Activated CD8-positive, alpha-beta memory T cell treated with anti-CD3 and anti-CD28 coated beads, Interleukin-2, amount 50 U/mL, for 4 hours (primary cell): ENCODE data around the gene GTPBP6.

Source experiments
- DNase-seq: peaks from one replicate; pipeline ENCODE4 v3.0.0-alpha.2; 2020

GTPBP6 gene, protein sequence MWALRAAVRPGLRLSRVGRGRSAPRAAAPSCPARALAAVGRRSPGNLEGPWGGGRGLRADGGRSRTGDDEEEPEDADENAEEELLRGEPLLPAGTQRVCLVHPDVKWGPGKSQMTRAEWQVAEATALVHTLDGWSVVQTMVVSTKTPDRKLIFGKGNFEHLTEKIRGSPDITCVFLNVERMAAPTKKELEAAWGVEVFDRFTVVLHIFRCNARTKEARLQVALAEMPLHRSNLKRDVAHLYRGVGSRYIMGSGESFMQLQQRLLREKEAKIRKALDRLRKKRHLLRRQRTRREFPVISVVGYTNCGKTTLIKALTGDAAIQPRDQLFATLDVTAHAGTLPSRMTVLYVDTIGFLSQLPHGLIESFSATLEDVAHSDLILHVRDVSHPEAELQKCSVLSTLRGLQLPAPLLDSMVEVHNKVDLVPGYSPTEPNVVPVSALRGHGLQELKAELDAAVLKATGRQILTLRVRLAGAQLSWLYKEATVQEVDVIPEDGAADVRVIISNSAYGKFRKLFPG

DNA sequence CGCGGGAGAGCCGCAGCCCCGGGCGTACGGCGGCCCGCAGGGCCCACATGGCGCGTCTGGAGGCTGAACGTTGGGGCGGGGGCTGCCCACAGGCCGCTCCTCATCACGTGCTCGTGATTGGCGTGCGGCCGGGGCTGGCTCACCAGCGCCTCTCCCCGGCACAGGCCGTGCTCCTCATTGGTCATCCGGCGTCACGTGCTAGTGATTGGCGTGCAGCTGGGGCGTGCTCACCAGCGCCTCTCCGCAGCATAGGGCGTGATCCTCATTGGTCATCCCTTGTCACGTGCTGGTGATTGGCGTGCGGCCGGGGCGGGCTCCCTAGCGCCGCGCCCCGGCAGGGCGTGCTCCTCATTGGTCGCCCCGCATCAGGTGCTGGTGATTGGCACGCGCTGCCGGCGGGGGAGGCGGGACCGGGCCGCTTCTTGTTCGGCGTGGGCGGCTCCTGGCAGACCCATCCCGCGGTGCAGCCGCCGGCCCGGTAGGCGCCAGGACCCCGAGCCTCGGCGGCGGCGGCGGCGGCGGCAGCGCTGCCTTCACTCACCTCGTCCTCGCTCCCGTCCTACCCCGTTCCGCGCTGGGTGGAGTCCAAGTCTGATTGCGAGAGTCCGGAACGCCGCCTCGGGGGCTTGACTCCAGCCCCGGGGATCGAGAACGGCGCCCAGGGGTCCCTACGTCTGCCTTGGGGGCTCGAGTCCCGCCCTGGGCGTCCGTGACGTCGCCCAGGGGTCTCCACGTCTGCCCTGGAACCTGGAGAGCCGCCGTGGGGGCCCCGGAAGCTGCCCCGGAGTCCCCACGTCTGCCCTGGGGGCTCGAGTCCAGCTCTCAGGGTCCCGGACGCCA lies at the start of gene GTPBP6:
TSS of gene GTPBP6 (minus strand) at position 58 of the 840 bp plus-strand sequence. CDS start at position 49, 9 bp downstream.
- DNase-seq = peak; percentile 98

DNA sequence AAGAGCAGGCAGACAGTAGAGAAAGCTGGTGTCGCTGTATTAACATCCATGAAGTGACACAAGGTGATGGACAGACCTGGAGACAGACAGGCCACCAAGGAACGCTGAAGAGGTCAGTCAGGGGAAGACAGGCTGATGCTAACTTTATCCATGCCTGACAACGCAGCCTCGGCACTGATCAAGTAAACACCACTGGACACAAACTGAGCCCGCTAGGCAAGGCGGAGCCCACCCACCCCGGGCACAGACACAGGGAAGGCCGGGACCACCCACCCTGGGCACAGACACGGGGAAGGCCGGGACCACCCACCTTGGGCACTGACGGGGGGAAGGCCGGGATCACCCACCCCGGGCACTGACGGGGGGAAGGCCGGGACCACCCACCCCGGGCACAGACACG lies 49.3 kb upstream of the GTPBP6 start:
- no peak for DNase-seq

DNA sequence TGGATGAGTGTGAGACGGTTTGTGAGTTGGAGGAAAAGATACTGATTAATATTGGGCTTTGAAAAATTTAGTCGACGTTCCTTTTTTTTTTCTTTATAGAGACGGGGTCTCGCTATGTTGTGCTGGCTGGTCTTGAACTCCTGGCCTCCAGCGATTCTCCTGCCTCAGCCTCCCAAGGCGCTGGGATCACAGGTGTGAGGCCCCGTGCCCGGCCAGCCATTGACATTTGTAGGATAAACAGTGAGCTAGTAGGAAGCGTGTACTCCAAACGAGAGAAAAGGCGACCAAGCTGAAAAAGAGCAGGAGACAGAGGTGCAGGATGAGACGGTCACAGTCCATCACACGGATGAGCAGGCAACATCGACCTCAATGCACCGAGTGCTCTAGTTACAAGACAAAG lies 48.8 kb upstream of the GTPBP6 start:
- no peak for DNase-seq

DNA sequence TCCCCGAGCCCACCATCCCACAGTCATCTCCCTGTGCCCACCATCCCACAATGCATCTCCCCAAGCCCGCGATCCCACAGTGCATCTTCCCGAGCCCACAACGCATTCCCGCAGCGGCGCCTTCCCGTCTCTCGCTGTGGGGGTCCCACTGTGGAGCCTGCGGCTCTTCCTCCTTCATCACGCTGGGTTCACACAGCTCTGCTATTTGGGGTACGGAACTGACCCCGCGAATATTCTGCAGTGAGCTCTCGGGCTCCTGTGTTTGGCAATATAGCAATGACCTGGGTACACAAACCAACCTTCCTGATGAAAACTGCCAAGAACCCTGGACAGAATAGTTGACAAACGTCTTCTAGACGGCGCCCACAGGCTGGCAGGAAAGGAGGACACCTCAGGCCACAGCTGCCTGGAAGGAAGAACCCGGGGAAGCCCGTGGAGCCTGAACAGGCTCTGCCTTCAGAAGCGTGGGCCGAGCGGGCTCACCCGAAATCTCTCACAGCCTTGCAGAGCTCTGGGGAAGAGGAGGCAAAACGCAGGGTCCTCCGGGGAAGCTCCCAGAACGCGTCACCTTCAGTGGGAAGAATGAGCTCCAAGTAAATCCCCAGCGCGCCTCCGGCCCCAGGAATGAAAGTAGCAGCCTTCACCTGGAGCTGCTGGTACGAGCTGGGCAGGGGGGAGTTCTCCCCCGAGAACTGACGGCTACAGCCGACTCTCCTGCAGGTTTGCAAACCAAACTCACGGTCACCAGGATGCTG lies 45.2 kb upstream of the GTPBP6 start:
- DNase-seq = no peak

DNA sequence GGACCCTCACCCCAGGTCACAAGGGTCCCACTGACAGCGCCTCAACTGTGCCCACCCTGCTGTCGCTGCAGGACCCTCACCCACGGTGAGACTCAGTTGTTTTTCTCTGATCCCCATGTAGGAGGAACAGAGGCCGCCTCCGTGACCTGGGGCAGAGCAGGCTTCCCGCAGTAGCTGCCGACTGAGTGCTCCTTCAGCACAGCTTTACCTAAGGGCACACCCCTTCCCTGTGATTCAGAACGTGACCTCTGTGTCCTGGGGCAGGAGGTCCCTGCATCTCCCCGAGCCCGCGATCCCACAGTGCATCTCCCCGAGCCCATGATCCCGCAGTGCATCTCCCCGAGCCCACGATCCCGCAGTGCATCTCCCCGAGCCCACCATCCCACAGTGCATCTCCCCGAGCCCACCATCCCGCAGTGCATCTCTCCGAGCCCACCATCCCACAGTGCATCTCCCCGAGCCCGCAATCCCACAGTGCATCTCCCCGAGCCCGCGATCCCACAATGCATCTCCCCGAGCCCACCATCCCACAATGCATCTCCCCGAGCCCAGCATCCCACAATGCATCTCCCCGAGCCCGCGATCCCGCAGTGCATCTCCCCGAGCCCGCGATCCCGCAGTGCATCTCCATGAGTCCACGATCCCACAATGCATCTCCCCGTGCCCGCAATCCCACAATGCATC lies 44.5 kb upstream of the GTPBP6 start:
- DNase-seq = no peak

DNA sequence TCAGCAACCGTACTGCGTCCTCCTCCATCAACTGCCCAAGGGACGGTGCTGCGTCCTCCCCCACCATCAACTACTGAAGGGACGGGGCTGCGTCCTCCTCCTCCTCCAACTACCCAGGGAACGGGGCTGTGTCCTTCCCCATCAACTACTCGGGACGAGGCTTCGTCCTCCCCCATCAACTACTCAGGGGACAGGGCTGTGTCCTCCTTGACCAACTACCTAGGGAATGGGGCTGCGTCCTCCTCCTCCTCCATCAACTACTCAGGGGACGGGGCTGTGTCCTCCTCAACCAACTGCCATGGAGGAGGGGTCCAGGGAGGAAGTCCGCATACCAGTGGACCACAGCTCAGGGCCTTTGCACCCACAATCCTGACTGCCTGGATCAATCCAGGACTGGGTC lies 43.8 kb upstream of the GTPBP6 start:
- DNase-seq = no peak

DNA sequence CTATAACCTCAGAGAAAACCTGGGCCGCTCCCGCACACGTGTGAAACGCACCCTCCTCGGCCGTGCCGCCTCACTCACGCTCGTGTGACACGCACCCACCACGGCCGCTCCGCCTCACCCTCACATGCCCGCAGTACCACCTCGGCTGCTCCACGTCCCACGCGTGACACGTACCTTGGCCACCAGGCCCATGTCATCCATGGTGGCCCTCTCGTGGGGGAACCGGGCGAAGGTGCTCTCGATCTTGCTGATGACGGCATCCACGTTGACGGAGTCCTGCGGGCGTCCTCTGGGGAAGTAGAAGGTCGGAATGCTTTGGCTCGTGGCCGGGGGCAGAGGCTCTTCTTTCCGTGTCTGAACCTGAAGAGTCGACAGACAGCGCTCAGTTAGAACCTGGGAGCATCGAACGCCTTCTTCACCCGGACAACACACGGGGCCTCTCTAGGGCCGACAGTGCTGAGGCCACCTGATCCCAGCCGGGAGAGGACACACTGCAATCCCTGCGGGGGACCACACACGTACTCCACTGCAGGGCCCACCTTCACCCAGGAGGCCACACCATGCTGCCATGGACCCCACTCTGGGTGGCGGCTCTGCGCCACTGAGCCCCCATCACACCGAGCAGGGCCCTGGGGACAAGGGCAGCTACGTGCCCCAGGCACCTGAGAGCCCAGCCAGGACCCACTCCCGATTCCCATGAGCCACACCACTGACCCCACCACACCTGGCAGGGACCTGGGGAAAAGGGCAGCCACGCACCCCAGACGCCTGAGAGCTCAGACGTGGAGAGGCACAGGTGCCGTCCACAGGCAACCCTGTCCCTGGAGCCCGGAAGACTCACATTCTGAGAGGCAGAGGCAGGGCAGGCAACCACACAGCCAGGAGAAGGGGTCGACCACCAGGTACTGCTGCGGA lies 42.9 kb upstream of the GTPBP6 start:
- DNase-seq = no peak

DNA sequence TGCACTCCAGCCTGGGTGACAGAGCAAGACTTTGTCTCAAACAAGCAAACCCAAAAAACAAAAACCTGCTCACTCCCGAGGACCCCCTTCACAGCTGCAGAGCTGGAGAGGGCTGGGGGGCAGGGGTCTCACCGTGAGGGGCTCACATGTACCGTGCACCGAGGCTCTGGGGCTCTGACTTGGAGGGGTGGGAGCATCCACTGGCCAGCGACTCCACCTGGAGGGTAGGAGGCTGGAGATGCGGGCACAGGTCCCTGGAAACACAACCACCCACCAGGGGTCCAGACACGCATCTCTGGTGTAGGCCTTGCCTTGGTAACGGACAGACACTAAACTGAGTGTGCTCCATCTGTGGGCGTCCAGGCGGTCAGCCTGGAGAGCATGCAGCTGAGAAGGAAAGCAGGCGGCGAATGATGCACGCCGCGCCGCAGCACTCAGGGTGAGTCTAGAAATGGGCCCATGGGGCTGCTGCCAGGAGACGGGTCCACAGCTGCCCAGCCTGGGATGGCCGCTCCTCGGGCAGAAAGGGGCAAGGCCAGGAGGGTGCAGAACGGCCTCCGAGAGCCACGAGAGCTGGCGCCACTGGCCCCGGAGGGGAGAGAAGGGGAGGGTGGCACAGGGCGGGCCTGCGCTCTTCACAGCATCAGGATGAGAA lies 42.0 kb upstream of the GTPBP6 start:
- DNase-seq = no peak

DNA sequence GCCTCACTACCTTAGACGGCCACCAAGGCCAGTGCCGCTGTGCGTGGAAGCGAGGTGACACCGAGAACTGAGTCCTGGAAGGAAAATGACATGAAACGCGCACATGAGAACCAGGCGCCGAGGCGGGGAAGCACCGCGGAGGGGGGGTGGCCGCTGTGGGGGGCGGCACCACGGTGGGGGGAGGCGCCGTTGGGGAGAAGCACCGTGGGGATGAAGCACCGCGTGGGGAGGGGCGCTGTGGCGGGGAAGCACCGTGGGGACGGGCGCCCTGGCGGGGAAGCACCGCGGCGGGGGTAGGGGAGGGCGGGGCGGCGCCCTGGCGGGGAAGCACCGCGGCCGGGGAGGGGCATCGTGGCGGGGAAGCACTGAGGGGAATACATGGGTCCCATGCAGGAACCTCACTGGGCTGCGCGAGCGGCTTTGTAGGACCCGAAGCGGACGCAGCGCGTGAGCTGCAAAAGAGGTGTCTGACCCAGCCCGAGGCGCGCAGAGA lies 40.1 kb upstream of the GTPBP6 start:
- DNase-seq = no peak

DNA sequence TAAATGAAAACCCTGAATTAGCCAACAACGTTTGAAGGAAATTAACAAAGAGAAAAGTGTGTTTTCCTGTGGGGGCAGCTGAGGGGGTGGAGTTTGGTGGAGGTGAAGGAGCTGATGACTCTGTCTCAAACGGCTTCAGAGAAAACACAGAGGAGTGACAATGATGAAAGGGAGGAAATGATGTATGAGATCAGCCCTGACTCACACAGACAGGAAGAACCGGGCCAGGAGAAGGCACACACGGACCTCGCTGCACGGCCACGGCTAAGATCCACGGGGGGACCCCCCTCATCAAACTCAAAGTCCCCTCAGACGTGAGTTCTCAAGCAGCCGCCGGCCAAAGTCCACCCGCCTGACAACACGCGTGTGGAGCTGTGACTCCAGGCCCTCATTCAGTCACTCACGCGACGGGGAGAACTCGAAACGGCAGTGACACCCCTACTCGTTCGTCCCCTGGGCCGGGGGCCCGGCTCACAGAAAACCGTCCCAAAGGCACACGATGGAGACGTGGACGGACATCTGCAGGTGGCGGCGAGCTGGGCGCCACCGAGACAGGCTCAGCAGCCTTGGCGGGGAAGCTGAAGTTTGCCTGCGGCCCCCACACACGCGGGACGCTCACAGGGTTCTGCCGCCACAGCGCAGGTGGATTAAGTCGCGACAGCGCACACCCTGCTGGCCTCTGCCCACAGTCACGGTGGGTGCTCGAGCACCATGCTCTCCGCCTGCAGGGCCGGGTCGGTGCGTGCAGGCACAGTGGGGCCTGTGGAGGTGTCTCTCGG lies 39.3 kb upstream of the GTPBP6 start:
- peak; percentile 47 for DNase-seq

DNA sequence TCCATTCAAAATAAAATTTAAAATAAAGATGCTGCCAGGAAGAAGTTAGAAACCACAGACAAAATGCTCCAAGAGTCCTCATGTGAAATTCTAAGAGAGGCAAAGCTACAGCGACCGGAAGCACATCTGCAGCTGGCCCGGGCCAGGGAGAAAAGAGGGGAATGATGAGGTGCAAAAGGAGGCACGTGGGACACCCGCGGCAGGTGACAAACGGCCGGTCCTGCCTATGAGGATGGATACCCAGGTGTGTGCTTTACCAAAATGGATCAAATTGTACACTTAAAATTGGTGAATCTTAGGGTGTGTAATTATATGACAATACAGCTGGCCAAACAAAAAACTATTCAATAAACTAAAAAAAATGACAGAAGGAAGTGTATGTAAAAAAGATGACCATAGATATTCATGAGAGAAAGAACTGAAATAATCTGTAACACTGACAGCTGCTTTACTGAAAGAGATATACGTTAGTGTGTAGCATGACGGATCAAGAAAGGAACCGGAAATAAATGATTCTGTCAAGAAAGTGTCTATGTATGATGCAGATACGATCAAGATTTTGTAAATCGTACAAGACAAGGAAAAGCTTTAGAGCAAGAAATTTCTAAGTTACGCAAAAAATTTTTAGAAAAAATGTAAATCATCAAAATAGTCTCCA lies 38.6 kb upstream of the GTPBP6 start:
- no peak for DNase-seq

DNA sequence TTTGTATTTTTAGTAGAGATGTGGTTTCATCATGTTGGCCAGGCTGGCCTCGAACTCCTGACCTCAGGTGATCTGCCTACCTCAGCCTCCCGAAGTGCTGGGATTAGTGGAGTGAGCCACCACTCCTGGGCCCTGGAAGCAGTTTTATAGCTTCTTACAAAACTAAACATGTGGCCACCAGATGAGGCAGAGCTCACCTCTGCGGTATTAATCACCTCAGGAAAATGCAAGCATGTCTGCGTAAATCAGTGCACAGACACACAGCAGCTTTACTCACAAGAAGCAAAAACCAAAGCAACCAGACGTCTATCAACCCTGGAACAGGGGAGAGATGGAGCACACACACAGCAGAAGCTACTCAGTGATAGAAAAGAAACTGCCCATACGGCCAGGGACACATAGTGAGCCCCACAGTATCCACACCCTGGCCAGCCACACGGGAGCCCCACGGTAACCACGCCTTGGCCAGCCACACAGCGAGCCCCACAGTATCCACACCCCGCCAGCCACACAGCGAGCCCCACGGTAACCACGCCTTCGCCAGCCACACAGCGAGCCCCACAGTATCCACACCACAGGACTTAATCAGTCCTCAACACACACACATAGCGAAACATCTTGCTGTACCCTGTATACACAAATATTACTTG lies 37.9 kb upstream of the GTPBP6 start:
- DNase-seq = no peak

DNA sequence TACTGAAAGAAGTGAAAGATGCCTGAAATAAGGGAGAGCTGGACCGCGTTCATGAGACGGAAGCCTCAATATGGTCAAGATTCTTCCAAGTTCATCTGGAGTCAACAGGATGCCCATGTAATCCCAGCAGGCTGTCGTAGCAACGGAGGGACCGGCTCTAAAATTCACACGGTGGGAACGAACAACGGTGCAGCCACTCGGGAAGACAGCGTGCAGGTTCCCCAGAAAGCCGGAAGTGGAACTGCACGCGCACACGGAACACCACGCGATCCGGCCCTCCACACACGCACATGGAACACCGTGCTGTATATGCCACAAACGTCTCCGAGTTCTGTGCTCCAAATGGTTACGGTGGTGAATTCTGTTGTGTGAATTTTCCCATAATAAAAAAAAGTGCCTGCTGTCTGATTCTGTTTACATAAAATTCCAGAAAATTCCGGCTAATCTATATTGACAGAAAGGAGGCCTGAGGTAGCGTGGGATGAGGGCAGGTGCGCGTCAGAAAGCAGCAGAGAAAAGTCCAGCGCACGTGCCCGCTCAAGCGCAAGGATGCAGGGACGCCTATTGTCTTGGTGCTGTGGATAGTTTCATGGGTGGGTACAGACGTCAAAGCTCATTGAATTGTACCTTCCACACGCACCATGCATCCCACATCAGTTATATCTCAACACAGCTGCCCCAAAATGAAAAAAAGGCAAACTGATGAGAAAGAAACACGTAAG lies 36.9 kb upstream of the GTPBP6 start:
- DNase-seq = no peak

DNA sequence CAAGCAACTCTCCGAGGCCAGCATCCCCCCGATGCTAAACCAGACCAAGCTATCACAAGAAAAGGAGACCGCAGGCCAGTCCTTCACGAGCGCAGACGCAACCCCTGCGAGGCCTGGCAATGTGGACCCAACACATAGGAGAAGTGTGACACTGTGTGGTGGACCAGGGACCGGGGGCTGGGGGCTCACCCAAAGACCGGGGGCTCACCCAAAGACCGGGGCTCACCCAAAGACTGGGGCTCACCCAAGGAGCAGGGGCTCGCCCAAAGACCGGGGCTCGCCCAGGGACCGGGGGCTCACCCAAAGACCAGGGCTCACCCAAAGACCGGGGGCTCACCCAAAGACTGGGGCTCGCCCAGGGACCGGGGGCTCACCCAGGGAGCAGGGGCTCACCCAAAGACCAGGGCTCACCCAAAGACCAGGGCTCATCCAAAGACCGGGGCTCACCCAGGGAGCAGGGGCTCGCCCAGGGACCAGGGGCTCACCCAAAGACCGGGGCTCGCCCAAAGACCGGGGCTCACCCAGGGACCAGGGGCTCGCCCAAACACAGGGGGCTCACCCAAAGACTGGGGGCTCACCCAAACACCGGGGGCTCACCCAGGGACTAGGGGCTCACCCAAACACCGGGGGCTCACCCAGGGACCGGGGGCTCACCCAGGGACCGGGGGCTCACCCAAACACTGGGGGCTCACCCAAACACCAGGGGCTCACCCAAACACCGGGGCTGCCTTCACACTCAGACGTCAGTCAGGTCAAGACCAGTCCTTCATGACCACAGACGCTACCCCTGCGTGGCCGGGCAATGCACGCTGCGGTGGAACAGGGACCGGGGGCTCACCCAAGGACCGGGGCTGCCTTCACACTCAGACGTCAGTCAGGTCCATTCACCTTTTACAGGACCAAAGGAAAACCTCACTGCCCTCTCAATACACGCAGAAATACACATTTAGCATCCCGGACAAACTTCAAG lies 35.3 kb upstream of the GTPBP6 start:
- DNase-seq = no peak

DNA sequence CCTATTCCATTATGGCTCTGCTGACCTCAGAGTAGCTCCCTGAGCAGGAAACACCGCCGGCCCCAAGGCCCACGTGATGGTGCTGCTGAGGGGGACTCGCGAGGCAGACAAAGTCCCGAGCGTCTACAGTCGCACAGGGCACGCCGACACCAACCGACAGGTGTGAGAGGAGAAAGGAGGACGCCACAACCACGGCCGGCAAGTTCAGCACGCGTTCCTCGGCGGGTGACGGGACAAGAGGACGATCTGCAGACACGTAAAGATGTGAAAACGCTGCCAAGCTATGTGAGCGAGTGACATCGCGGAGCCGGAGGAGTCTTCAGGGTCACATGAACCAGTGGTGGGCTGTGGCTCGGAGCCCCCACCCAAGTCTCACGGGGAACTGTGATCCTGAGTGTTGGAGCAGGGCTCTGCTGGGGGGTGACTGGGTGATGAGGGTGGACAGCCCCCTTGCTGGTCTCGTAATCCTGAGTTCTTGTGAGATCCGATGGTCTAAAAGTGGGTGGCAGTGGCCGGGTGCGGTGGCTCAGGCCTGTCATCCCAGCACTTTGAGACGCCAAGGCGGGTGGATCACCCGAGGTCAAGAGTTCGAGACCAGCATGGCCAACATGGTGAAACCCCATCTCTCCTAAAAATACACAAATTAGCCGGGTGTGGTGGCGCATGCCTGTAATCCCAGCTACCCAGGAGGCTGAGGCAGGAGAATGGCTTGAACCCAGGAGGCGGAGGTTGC lies 34.2 kb upstream of the GTPBP6 start:
- DNase-seq = no peak

DNA sequence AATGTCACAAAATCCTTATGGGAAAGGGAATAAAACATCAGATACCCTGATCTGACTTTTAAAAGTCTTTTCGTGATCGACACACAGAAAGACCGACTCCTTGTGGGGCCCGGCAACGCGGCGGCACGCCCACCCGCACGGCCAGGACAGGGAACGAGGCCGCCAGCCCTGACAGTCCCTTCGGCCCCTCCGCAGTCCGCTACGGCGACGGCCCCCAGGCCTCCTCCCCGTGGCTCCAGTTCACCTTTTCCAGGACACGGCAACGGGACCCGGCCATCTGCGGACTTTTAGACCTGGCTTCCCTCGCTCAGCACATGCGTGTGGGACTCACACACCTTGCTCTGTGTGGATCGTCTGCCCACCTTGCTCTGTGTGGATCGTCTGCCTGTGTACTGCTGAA lies 33.6 kb upstream of the GTPBP6 start:
- DNase-seq = no peak
